ENCODE results near the gene NAV1.

The NAV1 gene

GRCh38 chr1:201525193-201525778, 13.6 kb upstream of the NAV1 start:
- DNase-seq = no peak
- Histone ChIP-seq H3K27me3 (ENCODE audit: insufficient read depth, low read depth, severe bottlenecking) (no peaks in the 10 kb centered on the region), H3K9me3 (ENCODE audit: severe bottlenecking) (peaks cover 19% of the 10 kb centered on the region), H3K36me3 (no peaks in the 10 kb centered on the region), H3K27ac (no peak overlapping the region), H3K4me3 (ENCODE audit: low read depth, low read length) (no peak overlapping the region)
- TF ChIP-seq CTCF (IDR thresholded peaks at IDR 0.05; ENCODE audit: low read depth, low read length) = no peak

GRCh38 chr1:201527879-201528278, 11.0 kb upstream of the NAV1 start:
- no peak overlapping the region for H3K4me3 ChIP-seq (ENCODE audit: low read depth, low read length)
- H3K9me3 ChIP-seq (ENCODE audit: severe bottlenecking) = peaks cover 19% of the 10 kb centered on the region
- no peak overlapping the region for H3K27ac ChIP-seq
- DNase-seq = no peak
- no peak for TF ChIP-seq CTCF (IDR thresholded peaks at IDR 0.05; ENCODE audit: low read depth, low read length)
- no peaks in the 10 kb centered on the region for H3K36me3 ChIP-seq
- no peaks in the 10 kb centered on the region for H3K27me3 ChIP-seq (ENCODE audit: insufficient read depth, low read depth, severe bottlenecking)

- peaks cover 13% of the 10 kb centered on the region for H3K9me3 ChIP-seq (ENCODE audit: severe bottlenecking)
- no peak overlapping the region for H3K27ac ChIP-seq
- DNase-seq = no peak
- no peaks in the 10 kb centered on the region for H3K36me3 ChIP-seq
- no peak for TF ChIP-seq CTCF (IDR thresholded peaks at IDR 0.05; ENCODE audit: low read depth, low read length)
- no peak overlapping the region for H3K4me3 ChIP-seq (ENCODE audit: low read depth, low read length)
- no peaks in the 10 kb centered on the region for H3K27me3 ChIP-seq (ENCODE audit: insufficient read depth, low read depth, severe bottlenecking)
Measured at GRCh38 chr1:201528631-201529252, 10.2 kb upstream of the NAV1 start.

GRCh38 chr1:201530741-201531531, 8.0 kb upstream of the NAV1 start:
- Histone ChIP-seq H3K36me3 (no peaks in the 10 kb centered on the region), H3K9me3 (ENCODE audit: severe bottlenecking) (no peaks in the 10 kb centered on the region), H3K4me3 (ENCODE audit: low read depth, low read length) (peak overlapping the region; percentile 25), H3K27ac (peak overlapping the region; percentile 56), H3K27me3 (ENCODE audit: insufficient read depth, low read depth, severe bottlenecking) (no peaks in the 10 kb centered on the region)
- DNase-seq = peak; percentile 96
- TF ChIP-seq CTCF (IDR thresholded peaks at IDR 0.05; ENCODE audit: low read depth, low read length) = peak; percentile 99

GRCh38 chr1:201531551-201532425, 7.1 kb upstream of the NAV1 start:
- peak; percentile 96 for DNase-seq
- H3K27ac ChIP-seq = peak overlapping the region; percentile 56
- no peaks in the 10 kb centered on the region for H3K36me3 ChIP-seq
- H3K4me3 ChIP-seq (ENCODE audit: low read depth, low read length) = peak overlapping the region; percentile 25
- no peak for TF ChIP-seq CTCF (IDR thresholded peaks at IDR 0.05; ENCODE audit: low read depth, low read length)
- no peaks in the 10 kb centered on the region for H3K9me3 ChIP-seq (ENCODE audit: severe bottlenecking)
- no peaks in the 10 kb centered on the region for H3K27me3 ChIP-seq (ENCODE audit: insufficient read depth, low read depth, severe bottlenecking)
